Osteocyte (in vitro differentiated cells): ENCODE results near the gene HMBS. TPM values are rescaled to one million over a fixed set of nuclear protein-coding genes. Genes with fewer than 3 reads are reported as not detected.

Experiments
- DNase-seq: peaks from one replicate; pipeline ENCODE4 v3.0.0; 2021; ENCODE audit warnings: mixed read lengths; ENCODE audit not compliant: unreplicated experiment; ENCODE audit errors: extremely low spot score
- H3K27ac Mint-ChIP-seq: one replicate; pipeline ENCODE4 v1.8.0; 2021; ENCODE audit warnings: mild to moderate bottlenecking, mixed read lengths; ENCODE audit not compliant: unreplicated experiment
- H3K27me3 Mint-ChIP-seq: one replicate; pipeline ENCODE4 v1.8.0; 2021; ENCODE audit warnings: mixed read lengths; ENCODE audit not compliant: unreplicated experiment
- H3K36me3 Mint-ChIP-seq: one replicate; pipeline ENCODE4 v1.8.0; 2021; ENCODE audit warnings: mixed read lengths; ENCODE audit not compliant: unreplicated experiment
- H3K4me1 Mint-ChIP-seq: one replicate; pipeline ENCODE4 v1.8.0; 2021; ENCODE audit warnings: mixed read lengths; ENCODE audit not compliant: unreplicated experiment
- H3K4me3 Mint-ChIP-seq: one replicate; pipeline ENCODE4 v1.8.0; 2021; ENCODE audit warnings: mild to moderate bottlenecking, moderate library complexity, mixed read lengths; ENCODE audit not compliant: unreplicated experiment
- H3K9me3 Mint-ChIP-seq: one replicate; pipeline ENCODE4 v1.8.0; 2021; ENCODE audit warnings: mixed read lengths; ENCODE audit not compliant: unreplicated experiment
- CTCF ChIP-seq: fragments of 200-600 bp; sonication (generic); IDR thresholded peaks from 2 replicates; pipeline ENCODE4 v1.5.0; 2021; ENCODE audit warnings: antibody characterized with exemption, mild to moderate bottlenecking, moderate library complexity
- total RNA-seq: library from RNA; stranded (reverse); gene quantifications from 2 replicates; pipeline ENCODE4 v1.2.1, GENCODE V29; 2021

Gene HMBS
- total RNA-seq, 1 donor from 2014 or later = 18.6 TPM

DNA sequence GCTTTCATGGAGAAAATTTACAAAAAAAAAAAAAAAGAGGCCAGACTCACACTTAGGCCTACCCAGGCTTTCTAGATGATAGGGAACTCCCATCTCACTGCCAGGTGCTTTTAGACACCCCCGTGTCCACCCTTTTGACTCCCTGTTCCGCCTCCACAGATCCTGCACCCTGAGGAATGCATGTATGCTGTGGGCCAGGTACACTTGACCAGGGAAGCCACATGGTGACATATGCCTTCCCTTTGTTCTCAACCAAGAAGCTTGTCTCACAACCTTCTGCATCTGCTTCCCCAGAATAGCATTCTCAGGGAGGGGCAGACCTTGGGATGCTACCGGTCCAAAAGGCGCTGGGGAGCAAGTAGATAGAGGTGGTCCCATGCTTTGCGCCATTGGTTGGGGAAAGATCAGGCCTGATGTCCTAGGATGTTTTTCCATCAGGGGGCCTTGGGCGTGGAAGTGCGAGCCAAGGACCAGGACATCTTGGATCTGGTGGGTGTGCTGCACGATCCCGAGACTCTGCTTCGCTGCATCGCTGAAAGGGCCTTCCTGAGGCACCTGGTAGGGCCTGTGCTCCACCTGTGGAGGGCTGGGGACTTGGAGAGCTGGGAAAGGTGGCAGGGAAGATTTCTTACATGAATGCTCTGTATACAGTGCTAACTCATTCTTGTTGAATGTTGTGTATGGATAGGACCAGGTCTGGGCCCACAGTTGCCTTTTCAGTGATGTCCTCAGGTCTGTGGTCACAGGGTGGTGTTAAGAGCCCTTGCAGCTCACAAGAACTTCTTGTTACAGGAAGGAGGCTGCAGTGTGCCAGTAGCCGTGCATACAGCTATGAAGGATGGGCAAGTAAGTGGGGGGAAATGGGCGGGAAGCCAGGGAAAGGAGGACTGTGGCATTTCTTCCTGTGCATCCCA lies 7.5 kb downstream of the HMBS start:
- TF ChIP-seq CTCF = no peak
- peak overlapping the region; percentile 10 for H3K27ac Mint-ChIP-seq
- H3K9me3 Mint-ChIP-seq = no peaks in the 10 kb centered on the region
- peaks cover 8% of the 10 kb centered on the region for H3K36me3 Mint-ChIP-seq
- H3K4me1 Mint-ChIP-seq = peaks cover 30% of the 10 kb centered on the region
- no peak for DNase-seq
- no peaks in the 10 kb centered on the region for H3K27me3 Mint-ChIP-seq
- peak overlapping the region; percentile 22 for H3K4me3 Mint-ChIP-seq

DNA sequence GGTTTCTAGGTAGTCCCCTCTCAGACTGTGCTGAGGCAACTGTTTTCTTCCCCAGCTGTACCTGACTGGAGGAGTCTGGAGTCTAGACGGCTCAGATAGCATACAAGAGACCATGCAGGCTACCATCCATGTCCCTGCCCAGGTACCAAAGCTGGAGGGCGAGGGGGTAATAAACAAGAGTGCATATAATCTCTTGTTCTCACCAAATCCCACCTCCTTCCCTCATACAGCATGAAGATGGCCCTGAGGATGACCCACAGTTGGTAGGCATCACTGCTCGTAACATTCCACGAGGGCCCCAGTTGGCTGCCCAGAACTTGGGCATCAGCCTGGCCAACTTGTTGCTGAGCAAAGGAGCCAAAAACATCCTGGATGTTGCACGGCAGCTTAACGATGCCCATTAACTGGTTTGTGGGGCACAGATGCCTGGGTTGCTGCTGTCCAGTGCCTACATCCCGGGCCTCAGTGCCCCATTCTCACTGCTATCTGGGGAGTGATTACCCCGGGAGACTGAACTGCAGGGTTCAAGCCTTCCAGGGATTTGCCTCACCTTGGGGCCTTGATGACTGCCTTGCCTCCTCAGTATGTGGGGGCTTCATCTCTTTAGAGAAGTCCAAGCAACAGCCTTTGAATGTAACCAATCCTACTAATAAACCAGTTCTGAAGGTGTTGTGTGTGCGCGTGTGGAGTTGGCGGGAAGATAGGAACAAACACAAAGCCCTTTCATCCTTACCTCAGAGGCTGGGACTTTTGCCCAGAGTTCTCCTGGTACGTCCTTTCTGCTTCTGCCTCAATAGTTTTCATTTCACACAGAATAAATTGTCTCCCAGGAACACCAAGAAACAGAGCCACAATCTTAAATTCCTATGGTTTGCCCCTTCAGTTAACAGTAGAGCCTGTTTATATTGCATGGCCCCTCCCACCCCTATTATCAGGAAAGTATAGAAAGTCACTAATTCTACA lies 8.5 kb downstream of the HMBS start:
- Mint-ChIP-seq H3K27ac (peak overlapping the region; percentile 88), H3K27me3 (no peaks in the 10 kb centered on the region), H3K9me3 (no peaks in the 10 kb centered on the region), H3K4me3 (peak overlapping the region; percentile 83), H3K36me3 (peaks cover 15% of the 10 kb centered on the region), H3K4me1 (peaks cover 30% of the 10 kb centered on the region)
- no peak for DNase-seq
- no peak for TF ChIP-seq CTCF

DNA sequence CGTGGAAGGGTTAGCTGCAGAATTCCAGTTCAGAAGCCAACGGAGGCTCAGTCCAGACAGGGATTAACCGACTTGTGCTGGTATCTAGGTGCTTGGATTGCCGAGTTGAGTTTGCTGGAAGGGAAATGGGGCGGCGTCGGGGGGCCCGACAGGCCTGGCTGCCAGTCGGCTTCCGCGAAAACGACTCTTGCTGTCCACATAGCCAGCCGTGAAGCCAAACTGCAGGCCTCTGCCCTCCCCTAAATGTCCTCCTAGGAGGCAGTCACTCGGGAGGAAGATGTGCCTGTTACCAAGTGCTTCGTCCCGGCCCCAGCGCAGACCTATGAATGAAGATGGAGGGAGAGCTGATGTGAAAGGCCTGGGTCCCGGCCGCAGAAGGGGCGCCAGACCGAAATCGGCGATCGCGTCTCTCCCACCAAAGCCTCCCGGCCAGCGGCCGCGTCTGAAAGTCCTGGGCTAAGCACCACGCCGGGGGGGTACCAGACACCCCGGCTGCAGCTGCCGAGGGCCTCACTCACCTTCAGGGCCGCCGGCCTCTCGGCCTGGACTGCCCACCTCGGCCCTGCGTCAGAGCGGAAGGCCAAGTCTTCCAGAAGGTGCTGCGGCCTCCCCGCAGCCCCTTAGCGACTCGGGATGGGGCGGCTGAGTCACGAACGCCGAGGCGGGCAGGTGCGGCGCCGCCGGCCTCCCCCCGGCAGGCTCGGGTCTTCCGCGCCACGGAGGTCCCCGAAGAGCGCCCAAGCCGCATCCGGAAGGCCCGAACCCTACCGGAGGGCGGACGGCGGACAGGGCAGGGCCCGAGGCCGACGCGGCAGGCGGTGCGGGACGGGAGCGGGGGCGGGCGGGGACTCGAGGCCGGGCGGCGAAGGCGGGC lies 9.5 kb downstream of the HMBS start:
- Mint-ChIP-seq H3K4me3 (peak overlapping the region; percentile 86), H3K27ac (peak overlapping the region; percentile 93), H3K9me3 (no peaks in the 10 kb centered on the region), H3K4me1 (peaks cover 30% of the 10 kb centered on the region), H3K36me3 (peaks cover 19% of the 10 kb centered on the region), H3K27me3 (no peaks in the 10 kb centered on the region)
- TF ChIP-seq CTCF = no peak
- DNase-seq = no peak

DNA sequence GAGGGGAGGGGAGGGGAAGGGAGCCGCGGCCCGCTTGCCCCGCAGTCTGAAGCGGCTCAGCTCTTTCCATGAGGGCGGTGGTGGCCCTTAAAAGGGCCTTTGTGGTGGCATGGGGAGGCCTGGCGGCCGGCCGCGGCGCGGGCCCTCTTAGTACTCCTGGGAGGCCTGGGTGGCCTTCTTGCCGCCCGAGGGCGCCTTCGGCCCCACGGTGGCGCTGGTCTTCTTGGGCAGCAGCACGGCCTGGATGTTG lies 10.1 kb downstream of the HMBS start:
- H3K36me3 Mint-ChIP-seq = peaks cover 19% of the 10 kb centered on the region
- peak; percentile 94 for DNase-seq
- H3K4me3 Mint-ChIP-seq = peak overlapping the region; percentile 86
- no peaks in the 10 kb centered on the region for H3K27me3 Mint-ChIP-seq
- no peaks in the 10 kb centered on the region for H3K9me3 Mint-ChIP-seq
- peak overlapping the region; percentile 93 for H3K27ac Mint-ChIP-seq
- TF ChIP-seq CTCF = peak; percentile 74
- H3K4me1 Mint-ChIP-seq = peaks cover 30% of the 10 kb centered on the region
